SK-N-SH treated with all-trans-retinoic acid at 6 μM for 48 hours (cell line): ENCODE results near the gene ZNF770.

ENCODE experiments used
- ARNTL ChIP-seq: fragments of 450-650 bp; formaldehyde crosslinking; IDR thresholded peaks from 2 replicates; pipeline ENCODE4 v1.5.0; 2020; ENCODE audit warnings: low read depth, mild to moderate bottlenecking, moderate library complexity, borderline replicate concordance
- BACH2 ChIP-seq: fragments of 250-450 bp; sonication (Bioruptor Pico); IDR thresholded peaks from 2 replicates; pipeline ENCODE4 v1.9.0; 2021; ENCODE audit warnings: mild to moderate bottlenecking, borderline replicate concordance
- CREB5 ChIP-seq: fragments of 250-450 bp; sonication (Bioruptor Pico); IDR thresholded peaks from 2 replicates; pipeline ENCODE4 v1.5.1; 2020; ENCODE audit warnings: low read depth, mild to moderate bottlenecking, moderate library complexity
- ESRRG ChIP-seq: fragments of 250-450 bp; sonication (Bioruptor Pico); IDR thresholded peaks from 2 replicates; pipeline ENCODE4 v1.6.1; 2021; ENCODE audit warnings: mild to moderate bottlenecking
- OSR1 ChIP-seq: fragments of 250-450 bp; sonication (Bioruptor Pico); IDR thresholded peaks from 2 replicates; pipeline ENCODE4 v1.8.0; 2022; ENCODE audit warnings: moderate library complexity, mild to moderate bottlenecking, inconsistent platforms
- PATZ1 ChIP-seq: fragments of 250-450 bp; sonication (Bioruptor Pico); IDR thresholded peaks from 2 replicates; pipeline ENCODE4 v1.8.0; 2020; ENCODE audit warnings: mild to moderate bottlenecking, moderate library complexity, borderline replicate concordance
- POU6F1 ChIP-seq: fragments of 250-450 bp; sonication (Bioruptor Pico); IDR thresholded peaks from 2 replicates; pipeline ENCODE4 v1.8.0; 2021; ENCODE audit warnings: low read depth, mild to moderate bottlenecking, moderate library complexity, borderline replicate concordance
- TOX ChIP-seq: fragments of 250-450 bp; sonication (Bioruptor Pico); IDR thresholded peaks from 2 replicates; pipeline ENCODE4 v1.8.0; 2021; ENCODE audit warnings: mild to moderate bottlenecking, moderate library complexity, borderline replicate concordance
- TSHZ2 ChIP-seq: fragments of 250-450 bp; sonication (Bioruptor Pico); IDR thresholded peaks from 2 replicates; pipeline ENCODE4 v1.5.0; 2020; ENCODE audit warnings: mild to moderate bottlenecking, moderate library complexity
- ZFP30 ChIP-seq: fragments of 450-650 bp; formaldehyde crosslinking; IDR thresholded peaks from 2 replicates; pipeline ENCODE4 v1.5.0; 2022; ENCODE audit warnings: mild to moderate bottlenecking, moderate library complexity

- no peak for TF ChIP-seq CREB5 (CRISPR knock-in tag)
- TF ChIP-seq PATZ1 (CRISPR knock-in tag), result no peak
- no peak for TF ChIP-seq BACH2 (CRISPR knock-in tag)
- TF ChIP-seq POU6F1, result no peak
- no peak for TF ChIP-seq TOX
- TF ChIP-seq ZFP30, result no peak
- no peak for TF ChIP-seq ESRRG
- TF ChIP-seq TSHZ2 (CRISPR knock-in tag), result no peak
- TF ChIP-seq OSR1 (CRISPR knock-in tag), result no peak
- TF ChIP-seq ARNTL (CRISPR knock-in tag), result no peak
Measured at GRCh38 chr15:35005933-35006332, 17.8 kb upstream of the ZNF770 start.
